HL-60/S4 (cell line): ENCODE measurements around the gene CANX.
"Not testable (repeated sequence)": the region's sequence is repeated elsewhere in the genome, so short reads cannot be mapped to it uniquely, and the experiment has no call there.

ENCODE experiments used
- in situ Hi-C: fragments of 300-500 bp; cut with MboI; formaldehyde crosslinking; loops from 2 replicates; pipeline ENCODE4 v1.14.3; 2022; ENCODE audit warnings: low sequenced_read_pairs

The CANX gene

GRCh38 chr5:179697993-179698934, 503 bp upstream of the CANX start:
- in situ Hi-C loops, result no loop called here

- in situ Hi-C loops, result no loop called here
Measured at GRCh38 chr5:179699616-179700237, 960 bp downstream of the CANX start.

- in situ Hi-C loops, result no loop called here
Measured at GRCh38 chr5:179700401-179700918, 1.7 kb downstream of the CANX start.

GRCh38 chr5:179716286-179716685, 17.5 kb downstream of the CANX start:
- in situ Hi-C loops, result no loop called here

DNA sequence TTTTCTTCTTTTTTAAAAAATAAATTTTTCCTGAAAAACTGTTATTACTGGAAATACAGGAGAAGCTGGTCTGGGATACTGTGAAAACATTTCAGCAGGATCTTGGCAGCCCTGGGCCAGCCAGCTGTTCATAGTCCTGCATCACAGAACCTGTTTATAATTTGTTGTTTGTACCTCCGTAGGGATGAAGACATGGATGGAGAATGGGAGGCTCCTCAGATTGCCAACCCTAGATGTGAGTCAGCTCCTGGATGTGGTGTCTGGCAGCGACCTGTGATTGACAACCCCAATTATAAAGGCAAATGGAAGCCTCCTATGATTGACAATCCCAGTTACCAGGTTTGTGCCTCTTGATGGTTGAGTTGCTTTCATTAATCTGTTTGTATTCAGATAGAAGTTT, 21.5 kb downstream of the CANX start:
- in situ Hi-C loops, result no loop called here

GRCh38 chr5:179724163-179724562, 25.4 kb downstream of the CANX start:
- in situ Hi-C loops, result no loop called here

DNA sequence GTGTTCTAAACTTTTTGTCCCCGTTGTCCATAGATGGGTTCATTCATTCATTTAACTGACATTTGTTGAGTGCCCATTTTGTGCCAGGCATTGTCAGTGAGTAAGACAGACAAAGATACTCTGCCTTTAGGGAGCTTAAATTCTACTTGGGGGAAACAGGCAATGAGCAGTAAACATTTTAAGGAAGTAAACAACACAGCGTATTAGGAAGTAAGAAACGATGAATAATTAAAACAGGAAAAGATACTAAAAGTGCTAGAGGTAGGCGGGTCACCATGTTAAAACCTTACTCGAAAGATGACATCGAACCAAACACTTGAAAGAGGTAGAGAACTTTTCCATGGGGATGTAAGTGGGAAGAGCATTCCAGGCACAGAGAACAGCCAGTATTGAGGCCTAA, 28.3 kb downstream of the CANX start:
- in situ Hi-C loops, result no loop called here

DNA sequence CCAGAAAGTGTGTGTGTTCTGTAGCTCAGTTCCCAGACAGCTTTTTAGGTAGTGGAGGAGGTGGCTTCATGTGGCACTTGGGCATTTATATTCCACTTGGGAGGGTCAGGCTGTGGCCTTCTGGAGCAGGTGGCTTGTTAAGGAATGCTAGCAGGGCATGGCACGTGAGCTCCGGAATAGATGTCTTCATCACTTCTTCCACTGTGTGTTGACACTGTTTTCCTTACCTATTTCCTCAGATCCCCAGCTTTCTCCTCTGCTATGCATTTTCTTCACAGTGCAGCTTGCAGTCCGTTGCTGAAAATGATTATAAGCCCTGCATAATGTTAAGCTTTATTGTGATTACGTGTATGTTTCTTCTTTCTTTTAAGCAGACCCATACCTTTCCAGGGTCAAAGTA, 30.5 kb downstream of the CANX start:
- in situ Hi-C loops, result no loop called here

- in situ Hi-C loops, result no loop called here
Measured at GRCh38 chr5:179729727-179730126, 31.0 kb downstream of the CANX start.

GRCh38 chr5:179730356-179730755, 31.6 kb downstream of the CANX start:
- in situ Hi-C loops, result no loop called here

DNA sequence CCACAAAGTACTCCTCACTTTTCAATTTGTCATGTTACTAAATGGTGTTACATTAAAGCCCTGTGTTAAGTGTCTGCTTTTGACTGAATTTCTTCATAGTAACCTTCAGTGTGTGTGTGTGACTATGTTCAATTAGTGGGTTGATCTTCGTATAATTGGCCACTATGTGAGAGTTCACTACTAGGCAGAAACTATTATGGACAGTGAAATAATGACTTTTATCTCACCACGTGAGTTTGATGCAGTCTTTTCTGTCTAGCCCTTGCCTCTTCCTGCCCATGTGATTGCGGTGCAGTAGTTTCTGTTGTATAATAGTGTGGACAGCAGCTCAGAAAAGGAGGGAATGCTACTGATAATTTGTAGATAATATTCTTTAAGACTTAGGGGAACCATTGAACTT, 32.1 kb downstream of the CANX start:
- in situ Hi-C loops, result no loop called here

DNA sequence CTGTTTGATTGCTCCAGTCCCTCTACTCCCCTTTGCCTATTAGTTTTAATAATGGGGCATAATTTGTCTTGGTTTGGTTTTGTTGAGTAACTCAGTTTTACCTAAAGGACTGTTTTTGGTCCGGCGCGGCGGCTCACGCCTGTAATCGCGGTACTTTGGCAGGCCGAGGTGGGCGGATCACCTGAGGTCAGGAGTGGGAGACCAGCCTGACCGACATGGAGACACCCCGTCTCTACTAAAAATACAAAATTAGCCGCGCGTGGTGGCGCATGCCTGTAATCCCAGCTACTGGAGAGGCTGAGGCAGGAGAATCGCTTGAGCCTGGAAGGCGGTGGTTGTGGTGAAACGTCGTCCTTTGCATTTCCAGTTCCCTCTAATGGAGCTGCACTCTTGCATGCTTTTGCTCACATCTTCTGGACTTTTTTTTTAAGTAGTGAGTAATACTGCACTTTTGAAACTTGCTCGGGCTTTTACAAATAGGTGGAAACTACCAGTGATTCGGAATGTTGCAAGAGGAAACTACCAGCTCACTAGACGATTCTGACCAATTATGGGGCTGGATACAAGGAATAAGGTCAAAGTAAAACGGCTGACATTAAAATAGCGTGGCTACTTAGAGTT, 33.1 kb downstream of the CANX start:
- in situ Hi-C loops, result no loop called here

- in situ Hi-C loops, result no loop called here
Measured at GRCh38 chr5:179732412-179732917, 33.7 kb downstream of the CANX start, which contains the start of gene MAML1. Gene MAML1, plus strand, starts transcription at chr5:179732822. Its CDS starts 291 bp downstream, at chr5:179733113.

- in situ Hi-C loops, result no loop called here
Measured at GRCh38 chr5:179732918-179733771, 34.4 kb downstream of the CANX start.

GRCh38 chr5:179733772-179734126, 35.0 kb downstream of the CANX start:
- in situ Hi-C loops, result no loop called here

DNA sequence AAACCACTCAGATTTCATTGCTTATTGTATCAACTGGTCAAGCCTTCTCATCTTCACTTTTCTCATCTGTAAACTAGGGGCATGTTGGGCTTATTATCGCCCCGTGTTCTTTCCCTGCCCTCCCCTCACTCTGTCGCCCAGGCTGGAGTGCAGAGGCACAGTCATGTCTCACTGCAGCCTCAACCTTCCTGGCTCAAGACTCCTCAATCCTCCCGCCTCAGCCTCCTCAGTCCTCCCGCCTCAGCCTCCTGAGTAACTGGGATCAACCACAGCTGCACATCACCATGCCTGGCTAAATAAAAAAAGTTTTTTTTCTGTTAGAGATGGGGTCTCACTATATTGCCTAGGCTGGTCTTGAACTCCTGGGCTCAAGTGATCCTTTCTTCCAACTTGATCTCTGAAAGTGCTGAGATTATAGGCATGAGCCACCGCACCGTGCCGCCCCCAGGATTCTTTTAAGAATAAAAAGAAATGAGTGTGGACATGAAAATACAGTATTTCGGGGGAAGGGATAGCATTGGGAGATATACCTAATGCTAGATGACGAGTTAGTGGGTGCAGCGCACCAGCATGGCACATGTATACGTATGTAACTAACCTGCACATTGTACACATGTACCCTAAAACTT, 35.9 kb downstream of the CANX start:
- in situ Hi-C loops, result no loop called here

- in situ Hi-C loops, result no loop called here
Measured at GRCh38 chr5:179738742-179739141, 40.0 kb downstream of the CANX start.

DNA sequence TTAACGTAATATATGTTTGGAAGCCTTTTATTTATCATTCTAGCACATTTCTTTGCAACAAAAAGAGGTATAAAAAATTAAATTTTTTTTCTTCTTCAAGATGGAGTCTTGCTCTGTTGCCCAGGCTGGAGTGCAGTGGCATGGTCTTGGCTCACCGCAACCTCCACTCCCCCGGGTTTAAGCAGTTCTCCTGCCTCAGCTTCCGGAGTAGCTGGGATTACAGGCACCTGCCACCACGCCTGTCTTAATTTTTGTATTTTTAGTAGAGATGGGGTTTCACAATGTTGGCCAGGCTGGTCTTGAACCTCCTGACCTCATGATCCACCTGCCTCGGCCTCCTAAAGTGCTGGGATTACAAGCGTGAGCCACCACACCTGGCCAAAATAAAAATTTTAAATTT, 45.3 kb downstream of the CANX start:
- in situ Hi-C loops, result not testable (repeated sequence)

GRCh38 chr5:179746872-179747271, 48.1 kb downstream of the CANX start:
- in situ Hi-C loops, result no loop called here

GRCh38 chr5:179747811-179748210, 49.0 kb downstream of the CANX start:
- in situ Hi-C loops, result no loop called here
